Upper lobe of left lung (tissue), 6 donors: ENCODE results near the gene DUSP11. TPM values are rescaled to one million over a fixed set of nuclear protein-coding genes. Genes with fewer than 3 reads are reported as not detected.
A peak's percentile ranks its signal among the peaks of the same experiment; 100 is the strongest.

Experiments
- ATAC-seq, 2 donors: fragments of 200-7000 bp; cut with Tn5 transposase; one replicate each; pipeline ENCODE4 v1.9.1; 2022; ENCODE audit warnings: mild to moderate bottlenecking in 2 of 2, moderate library complexity in 2 of 2; ENCODE audit not compliant: low FRiP score in 2 of 2
- DNase-seq, 2 donors: peaks; one replicate each; pipeline ENCODE4 v3.0.0-alpha.2; 2019 to 2020
- H3K27ac ChIP-seq, 4 donors: fragments of 200-600 bp; sonication (generic); one replicate each; pipeline ENCODE4 v1.5.1; 2016 to 2019
- H3K27me3 ChIP-seq, 4 donors: fragments of 200-600 bp; sonication (generic); one replicate each; pipeline ENCODE4 v1.5.1; 2017 to 2019
- H3K36me3 ChIP-seq, 4 donors: fragments of 200-600 bp; sonication (generic); one replicate each; pipeline ENCODE4 v1.5.1; 2016 to 2019
- H3K4me1 ChIP-seq, 4 donors: fragments of 200-600 bp; sonication (generic); one replicate each; pipeline ENCODE4 v1.5.1; 2018 to 2019
- H3K4me3 ChIP-seq, 4 donors: fragments of 200-600 bp; sonication (generic); one replicate each; pipeline ENCODE4 v1.5.1; 2017 to 2019; ENCODE audit warnings: mild to moderate bottlenecking in 2 of 4, moderate library complexity in 1 of 4
- H3K9me3 ChIP-seq, 4 donors: fragments of 200-600 bp; sonication (generic); one replicate each; pipeline ENCODE4 v1.5.1; 2018 to 2019
- CTCF ChIP-seq, 6 experiments: fragments of 450-650 bp in 4 of 6; fragments of 200-600 bp in 2 of 6; sonication (generic) in 2 of 6; IDR thresholded peaks; one replicate each; pipeline ENCODE4 v1.5.1; 2016 to 2019; ENCODE audit warnings: antibody characterized with exemption in 6 of 6
- EP300 ChIP-seq, 4 donors: sonication (generic); formaldehyde crosslinking; IDR thresholded peaks; one replicate each; pipeline ENCODE4 v1.5.1; 2017; ENCODE audit warnings: antibody characterized with exemption in 4 of 4, control low read depth in 2 of 4
- POLR2A ChIP-seq, 4 donors: fragments of 450-650 bp; IDR thresholded peaks; one replicate each; pipeline ENCODE4 v1.5.1; 2016 to 2017; ENCODE audit warnings: antibody characterized with exemption in 4 of 4, mild to moderate bottlenecking in 2 of 4
- POLR2AphosphoS5 ChIP-seq, 2 donors: sonication (generic); formaldehyde crosslinking; IDR thresholded peaks; one replicate each; pipeline ENCODE4 v1.5.1; 2017; ENCODE audit warnings: antibody characterized with exemption in 2 of 2
- WGBS, 2 donors: methylation state at CpG; one replicate each; pipeline ENCODE4 v1.1.5; 2017 to 2018; 5-methylcytosine and 5-hydroxymethylcytosine counted together
- total RNA-seq, 6 donors: library from RNA; depleted of rRNA in 4 of 6; stranded (reverse); fragments of >200 nt in 4 of 6; gene quantifications; one replicate each; pipeline versions ENCODE4 v1.1.0 to v1.2.1, GENCODE V29; 2016 to 2021
- donor health status: DM: no; HTN: no; CAD: no; lungs with moderate emphysema.
- donor health status: DM: no; HTN: yes; CAD: no; lungs with severe emphysema.

Gene DUSP11
- total RNA-seq, 6 donors from 2014 or later: 14.2 to 40.9 (median 19.7) TPM

GRCh38 chr2:73827018-73827417 lies 47.1 kb upstream of the DUSP11 start:
- Histone ChIP-seq H3K27me3 (no peaks in the 10 kb centered on the region), H3K4me1 (peaks cover 11 to 21% (median 14%) of the 10 kb centered on the region in 4 donors), H3K9me3 (no peaks in the 10 kb centered on the region), H3K36me3 (peaks cover 0 to 6% (median under 1%) of the 10 kb centered on the region in 4 donors), H3K4me3 (no peak overlapping the region), H3K27ac (no peak overlapping the region)
- no peak for DNase-seq
- no peak for ATAC-seq
- TF ChIP-seq CTCF (IDR thresholded peaks at IDR 0.05) (peak in 1 of 6 experiments; percentile 25), EP300 (IDR thresholded peaks at IDR 0.05) (no peak)
- 38 to 46% methylated on average over 2 of the region's 2 CpGs for WGBS, 2 donors

GRCh38 chr2:73825408-73825807 lies 45.5 kb upstream of the DUSP11 start:
- Histone ChIP-seq H3K36me3 (no peaks in the 10 kb centered on the region), H3K4me1 (peaks cover 7 to 17% (median 14%) of the 10 kb centered on the region in 4 donors), H3K27ac (no peak overlapping the region), H3K4me3 (no peak overlapping the region), H3K9me3 (no peaks in the 10 kb centered on the region), H3K27me3 (no peaks in the 10 kb centered on the region)
- DNase-seq (no peak), ATAC-seq (no peak)
- whole genome bisulfite sequencing, 2 donors: 79 to 83% methylated on average over 4 of the region's 4 CpGs
- TF ChIP-seq EP300 (IDR thresholded peaks at IDR 0.05) (no peak), CTCF (IDR thresholded peaks at IDR 0.05) (no peak), POLR2AphosphoS5 (IDR thresholded peaks at IDR 0.05) (no peak), POLR2A (IDR thresholded peaks at IDR 0.05) (no peak)

GRCh38 chr2:73823916-73824523 lies 44.1 kb upstream of the DUSP11 start:
- 4 to 8% methylated on average over 3 of the region's 3 CpGs for WGBS, 2 donors
- DNase-seq: no peak
- ATAC-seq: peak in 1 of 2 donors; percentile 59
- Histone ChIP-seq H3K4me3 (no peak overlapping the region), H3K36me3 (no peaks in the 10 kb centered on the region), H3K9me3 (no peaks in the 10 kb centered on the region), H3K27me3 (no peaks in the 10 kb centered on the region), H3K27ac (no peak overlapping the region), H3K4me1 (peaks cover 4 to 7% (median 6%) of the 10 kb centered on the region in 4 donors)
- TF ChIP-seq EP300 (IDR thresholded peaks at IDR 0.05): no peak
- peak; percentile 61 to 81 (median 70) for TF ChIP-seq CTCF (IDR thresholded peaks at IDR 0.05)
- no peak for TF ChIP-seq POLR2A (IDR thresholded peaks at IDR 0.05)
- TF ChIP-seq POLR2AphosphoS5 (IDR thresholded peaks at IDR 0.05): no peak

GRCh38 chr2:73823416-73823815 lies 43.5 kb upstream of the DUSP11 start:
- Histone ChIP-seq H3K4me3 (no peak overlapping the region), H3K27me3 (no peaks in the 10 kb centered on the region), H3K27ac (no peak overlapping the region), H3K36me3 (no peaks in the 10 kb centered on the region), H3K9me3 (no peaks in the 10 kb centered on the region), H3K4me1 (peaks cover 4 to 7% (median 5%) of the 10 kb centered on the region in 4 donors)
- DNase-seq: no peak
- no peak for ATAC-seq
- TF ChIP-seq POLR2AphosphoS5 (IDR thresholded peaks at IDR 0.05) (no peak), CTCF (IDR thresholded peaks at IDR 0.05) (no peak), POLR2A (IDR thresholded peaks at IDR 0.05) (no peak), EP300 (IDR thresholded peaks at IDR 0.05) (no peak)
- 46 to 48% methylated on average over 2 of the region's 2 CpGs for WGBS, 2 donors

GRCh38 chr2:73822991-73823390 lies 43.1 kb upstream of the DUSP11 start:
- DNase-seq (no peak), ATAC-seq (no peak)
- TF ChIP-seq POLR2AphosphoS5 (IDR thresholded peaks at IDR 0.05) (no peak), POLR2A (IDR thresholded peaks at IDR 0.05) (no peak), CTCF (IDR thresholded peaks at IDR 0.05) (no peak), EP300 (IDR thresholded peaks at IDR 0.05) (no peak)
- 82 to 86% methylated on average over 2 of the region's 2 CpGs for WGBS, 2 donors
- Histone ChIP-seq H3K4me1 (peaks cover under 1 to 3% (median 1%) of the 10 kb centered on the region in 4 donors), H3K36me3 (no peaks in the 10 kb centered on the region), H3K4me3 (no peak overlapping the region), H3K9me3 (no peaks in the 10 kb centered on the region), H3K27me3 (no peaks in the 10 kb centered on the region), H3K27ac (no peak overlapping the region)
